ENCODE results near the gene ERG. TPM values are rescaled to one million over a fixed set of nuclear protein-coding genes. Genes with fewer than 3 reads are reported as not detected.

Gene ERG, protein sequence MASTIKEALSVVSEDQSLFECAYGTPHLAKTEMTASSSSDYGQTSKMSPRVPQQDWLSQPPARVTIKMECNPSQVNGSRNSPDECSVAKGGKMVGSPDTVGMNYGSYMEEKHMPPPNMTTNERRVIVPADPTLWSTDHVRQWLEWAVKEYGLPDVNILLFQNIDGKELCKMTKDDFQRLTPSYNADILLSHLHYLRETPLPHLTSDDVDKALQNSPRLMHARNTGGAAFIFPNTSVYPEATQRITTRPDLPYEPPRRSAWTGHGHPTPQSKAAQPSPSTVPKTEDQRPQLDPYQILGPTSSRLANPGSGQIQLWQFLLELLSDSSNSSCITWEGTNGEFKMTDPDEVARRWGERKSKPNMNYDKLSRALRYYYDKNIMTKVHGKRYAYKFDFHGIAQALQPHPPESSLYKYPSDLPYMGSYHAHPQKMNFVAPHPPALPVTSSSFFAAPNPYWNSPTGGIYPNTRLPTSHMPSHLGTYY
- 6.8 TPM in 1 of 2 replicates, not detected in the other for total RNA-seq (ENCODE audit: low replicate concordance)
- long read RNA-seq, partial matches to known transcripts = 1 of 1 reads
- long read RNA-seq, other reads (novel, unspliced or antisense) = 0 of 1 reads

DNA sequence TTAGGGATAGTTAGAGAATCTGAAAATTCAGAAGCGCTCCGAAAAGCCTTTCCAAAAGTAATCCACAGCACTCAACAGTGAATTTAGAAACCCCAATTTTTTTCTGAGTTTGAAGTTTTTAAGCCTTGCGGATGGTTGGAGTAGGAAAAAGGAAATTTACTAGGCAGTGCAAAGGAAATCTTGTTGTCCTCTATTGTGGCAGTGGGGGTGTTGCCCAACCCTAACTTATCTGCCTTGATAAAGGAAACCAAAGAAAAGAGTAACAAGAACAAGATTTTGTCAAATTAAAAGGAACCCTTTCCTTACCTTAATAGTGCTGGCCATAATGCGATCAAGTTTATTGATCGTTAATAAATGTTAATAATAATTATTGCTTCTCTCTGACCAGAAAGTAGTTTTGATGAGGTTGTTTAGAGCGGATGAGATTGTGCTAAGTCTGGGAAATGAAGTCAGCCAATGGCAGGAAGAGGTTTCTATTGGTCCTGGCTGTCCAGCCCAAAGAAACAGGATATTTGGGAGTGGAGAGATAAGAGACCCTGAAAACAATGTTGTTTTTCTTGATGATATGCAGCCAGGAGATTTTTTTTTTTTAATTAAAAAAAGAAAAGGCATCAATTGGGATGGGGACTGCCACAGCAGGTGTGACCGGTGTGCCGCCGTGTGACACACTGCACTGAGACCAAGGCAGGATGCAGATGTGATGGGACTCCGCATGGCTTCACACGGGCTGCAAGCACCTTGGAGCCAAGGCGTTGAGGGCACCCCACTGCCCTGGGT lies at the start of gene ERG:
Gene ERG, minus strand, starts transcription at position 421 of the 777 bp plus-strand sequence. Its CDS starts 97 bp downstream, at position 324.
- Mint-ChIP-seq H3K4me3 (no peak within 1 kb of the TSS), H3K4me1 (ENCODE audit: unreplicated experiment) (peaks cover 21% of the 10 kb centered on the region), H3K27ac (no peak within 1 kb of the TSS), H3K36me3 (no peaks in the 10 kb centered on the region), H3K27me3 (peaks cover 3% of the 10 kb centered on the region), H3K9me3 (no peaks in the 10 kb centered on the region)
- TF ChIP-seq, protein P1, sequence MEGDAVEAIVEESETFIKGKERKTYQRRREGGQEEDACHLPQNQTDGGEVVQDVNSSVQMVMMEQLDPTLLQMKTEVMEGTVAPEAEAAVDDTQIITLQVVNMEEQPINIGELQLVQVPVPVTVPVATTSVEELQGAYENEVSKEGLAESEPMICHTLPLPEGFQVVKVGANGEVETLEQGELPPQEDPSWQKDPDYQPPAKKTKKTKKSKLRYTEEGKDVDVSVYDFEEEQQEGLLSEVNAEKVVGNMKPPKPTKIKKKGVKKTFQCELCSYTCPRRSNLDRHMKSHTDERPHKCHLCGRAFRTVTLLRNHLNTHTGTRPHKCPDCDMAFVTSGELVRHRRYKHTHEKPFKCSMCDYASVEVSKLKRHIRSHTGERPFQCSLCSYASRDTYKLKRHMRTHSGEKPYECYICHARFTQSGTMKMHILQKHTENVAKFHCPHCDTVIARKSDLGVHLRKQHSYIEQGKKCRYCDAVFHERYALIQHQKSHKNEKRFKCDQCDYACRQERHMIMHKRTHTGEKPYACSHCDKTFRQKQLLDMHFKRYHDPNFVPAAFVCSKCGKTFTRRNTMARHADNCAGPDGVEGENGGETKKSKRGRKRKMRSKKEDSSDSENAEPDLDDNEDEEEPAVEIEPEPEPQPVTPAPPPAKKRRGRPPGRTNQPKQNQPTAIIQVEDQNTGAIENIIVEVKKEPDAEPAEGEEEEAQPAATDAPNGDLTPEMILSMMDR (conservative IDR thresholded peaks at IDR 0.05) = no peak
- DNase-seq (ENCODE audit: extremely low spot score, unreplicated experiment) = no peak

DNA sequence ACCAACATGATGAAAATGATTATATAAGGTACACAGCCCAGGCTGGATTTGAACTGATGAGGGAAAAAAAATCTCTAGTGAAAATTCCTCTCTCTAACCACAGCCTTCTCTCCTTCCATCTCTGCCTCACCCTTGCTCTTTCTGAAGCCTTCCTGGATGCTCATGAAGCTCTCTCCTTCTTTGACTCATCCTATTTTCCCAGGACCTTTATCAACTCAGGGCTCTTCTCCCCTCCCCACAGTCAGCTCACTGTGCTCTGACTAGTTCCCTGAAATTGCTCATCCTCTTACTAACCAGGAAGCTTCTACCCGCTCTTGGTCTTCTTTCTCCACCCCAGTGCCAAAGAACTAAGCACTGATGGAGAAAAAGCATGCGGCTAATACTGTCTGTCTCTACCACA lies 46.4 kb upstream of the ERG start:
- no peak overlapping the region for H3K27ac Mint-ChIP-seq
- H3K4me1 Mint-ChIP-seq (ENCODE audit: unreplicated experiment) = no peaks in the 10 kb centered on the region
- no peak overlapping the region for H3K4me3 Mint-ChIP-seq
- no peaks in the 10 kb centered on the region for H3K36me3 Mint-ChIP-seq
- H3K27me3 Mint-ChIP-seq = peaks cover 3% of the 10 kb centered on the region
- DNase-seq (ENCODE audit: extremely low spot score, unreplicated experiment) = no peak
- TF ChIP-seq, protein P1 (conservative IDR thresholded peaks at IDR 0.05) = no peak
- H3K9me3 Mint-ChIP-seq = no peaks in the 10 kb centered on the region

DNA sequence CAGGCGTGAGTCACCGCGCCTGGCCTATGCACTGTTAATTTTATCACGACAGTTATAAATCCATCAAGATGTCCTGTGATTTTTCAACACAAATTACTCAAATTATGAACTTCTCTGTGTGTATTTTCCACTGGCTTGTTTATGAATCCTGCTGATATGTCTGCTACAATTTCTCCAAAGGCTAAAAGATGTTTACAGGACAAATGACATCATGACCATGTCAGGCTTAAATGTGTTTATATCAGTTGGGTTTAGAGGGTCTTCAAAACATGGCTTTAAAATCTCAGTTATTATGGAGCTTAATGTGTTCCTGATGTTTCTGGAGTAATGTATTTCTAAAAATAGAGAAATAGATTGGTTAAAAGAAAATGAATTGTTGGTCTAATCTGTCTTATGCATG lies 44.0 kb upstream of the ERG start:
- no peaks in the 10 kb centered on the region for H3K4me1 Mint-ChIP-seq (ENCODE audit: unreplicated experiment)

DNA sequence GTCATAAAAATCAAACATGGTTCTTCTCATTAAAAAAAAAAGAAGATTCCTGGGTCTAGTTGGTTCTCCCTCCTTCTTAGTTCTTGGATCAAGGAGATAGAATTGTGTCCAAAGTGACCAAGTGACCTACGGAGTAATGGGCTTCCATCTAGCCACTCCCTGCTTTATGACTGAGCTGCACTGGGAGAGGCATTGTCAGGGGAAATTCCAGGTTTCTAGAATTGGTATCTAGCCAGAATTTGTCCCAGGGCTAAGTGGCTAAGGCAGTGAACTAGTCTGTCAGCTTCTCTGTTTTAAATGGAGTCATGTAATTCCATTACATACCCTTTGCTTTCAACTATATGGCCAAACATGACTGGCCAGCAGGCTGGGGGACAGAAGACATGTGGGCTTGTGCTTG lies 40.1 kb upstream of the ERG start:
- Mint-ChIP-seq H3K4me3 (no peak overlapping the region), H3K9me3 (no peaks in the 10 kb centered on the region), H3K27ac (no peak overlapping the region), H3K4me1 (ENCODE audit: unreplicated experiment) (peaks cover 6% of the 10 kb centered on the region), H3K36me3 (no peaks in the 10 kb centered on the region), H3K27me3 (no peaks in the 10 kb centered on the region)
- DNase-seq (ENCODE audit: extremely low spot score, unreplicated experiment) = no peak
- TF ChIP-seq, protein P1 (conservative IDR thresholded peaks at IDR 0.05) = no peak

More for the DNA sequence above, 44.0 kb upstream of the ERG start:
- Mint-ChIP-seq H3K27ac (no peak overlapping the region), H3K4me3 (no peak overlapping the region), H3K9me3 (no peaks in the 10 kb centered on the region), H3K36me3 (no peaks in the 10 kb centered on the region), H3K27me3 (peaks cover 3% of the 10 kb centered on the region)
- no peak for DNase-seq (ENCODE audit: extremely low spot score, unreplicated experiment)
- TF ChIP-seq, protein P1 (conservative IDR thresholded peaks at IDR 0.05) = no peak

DNA sequence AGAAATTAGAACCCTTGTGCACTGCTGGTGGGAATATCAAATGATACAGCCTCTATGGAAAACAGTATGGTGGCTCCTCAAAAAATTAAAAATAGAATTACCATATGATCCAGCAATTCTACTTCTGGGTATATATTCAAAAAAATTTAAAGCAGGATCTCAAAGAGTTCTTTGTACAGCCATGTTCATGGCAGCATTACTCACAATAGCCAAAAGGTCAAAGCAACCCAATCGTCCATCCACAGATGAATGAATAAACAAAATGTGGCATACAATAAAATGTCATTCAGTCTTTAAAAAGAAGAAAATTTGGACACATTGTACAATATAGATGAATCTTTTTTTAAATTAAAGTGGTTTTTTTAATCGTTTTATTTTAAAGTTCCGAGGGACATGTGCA lies 36.3 kb upstream of the ERG start:
- no peaks in the 10 kb centered on the region for H3K36me3 Mint-ChIP-seq
- no peak for DNase-seq (ENCODE audit: extremely low spot score, unreplicated experiment)
- TF ChIP-seq, protein P1 (conservative IDR thresholded peaks at IDR 0.05) = no peak
- no peak overlapping the region for H3K4me3 Mint-ChIP-seq
- H3K4me1 Mint-ChIP-seq (ENCODE audit: unreplicated experiment) = peaks cover 23% of the 10 kb centered on the region
- H3K27ac Mint-ChIP-seq = no peak overlapping the region
- H3K9me3 Mint-ChIP-seq = no peaks in the 10 kb centered on the region
- H3K27me3 Mint-ChIP-seq = no peaks in the 10 kb centered on the region
